WI38 (cell line): ENCODE results near the gene GULP1.
"Not testable (repeated sequence)": the region's sequence is repeated elsewhere in the genome, so short reads cannot be mapped to it uniquely, and the experiment has no call there.

ENCODE experiments used
- H3K4me3 ChIP-seq: 2 replicates; pipeline ENCODE4 v1.5.1; 2011; ENCODE audit warnings: low read depth, mild to moderate bottlenecking, control low read depth, low read length
- TF ChIP-seq, protein P1 (sequence below): IDR thresholded peaks from 2 replicates; pipeline ENCODE4 v1.5.1; 2012; ENCODE audit warnings: low read depth, mild to moderate bottlenecking, control low read depth, low read length

GULP1 gene

DNA sequence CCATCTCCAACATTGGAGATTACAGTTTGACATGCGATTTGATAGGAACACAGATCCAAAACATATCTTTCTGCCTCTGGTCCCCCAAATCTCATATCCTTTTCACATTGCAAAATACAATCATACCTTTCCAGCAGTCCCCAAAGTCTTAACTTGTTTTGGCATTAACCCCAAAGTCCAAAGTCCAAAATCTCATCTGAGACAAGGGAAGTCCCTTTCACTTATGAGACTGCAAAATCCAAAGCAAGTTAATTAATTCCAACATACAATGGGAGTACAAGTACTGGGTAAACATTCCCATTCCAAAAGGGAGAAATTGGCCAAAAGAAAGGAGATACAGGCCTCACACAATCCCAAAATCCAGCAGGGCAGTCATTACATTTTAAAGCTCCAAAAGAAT lies 265.4 kb downstream of the GULP1 start:
- TF ChIP-seq, protein P1, sequence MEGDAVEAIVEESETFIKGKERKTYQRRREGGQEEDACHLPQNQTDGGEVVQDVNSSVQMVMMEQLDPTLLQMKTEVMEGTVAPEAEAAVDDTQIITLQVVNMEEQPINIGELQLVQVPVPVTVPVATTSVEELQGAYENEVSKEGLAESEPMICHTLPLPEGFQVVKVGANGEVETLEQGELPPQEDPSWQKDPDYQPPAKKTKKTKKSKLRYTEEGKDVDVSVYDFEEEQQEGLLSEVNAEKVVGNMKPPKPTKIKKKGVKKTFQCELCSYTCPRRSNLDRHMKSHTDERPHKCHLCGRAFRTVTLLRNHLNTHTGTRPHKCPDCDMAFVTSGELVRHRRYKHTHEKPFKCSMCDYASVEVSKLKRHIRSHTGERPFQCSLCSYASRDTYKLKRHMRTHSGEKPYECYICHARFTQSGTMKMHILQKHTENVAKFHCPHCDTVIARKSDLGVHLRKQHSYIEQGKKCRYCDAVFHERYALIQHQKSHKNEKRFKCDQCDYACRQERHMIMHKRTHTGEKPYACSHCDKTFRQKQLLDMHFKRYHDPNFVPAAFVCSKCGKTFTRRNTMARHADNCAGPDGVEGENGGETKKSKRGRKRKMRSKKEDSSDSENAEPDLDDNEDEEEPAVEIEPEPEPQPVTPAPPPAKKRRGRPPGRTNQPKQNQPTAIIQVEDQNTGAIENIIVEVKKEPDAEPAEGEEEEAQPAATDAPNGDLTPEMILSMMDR = no peak
- H3K4me3 ChIP-seq = no peak overlapping the region

DNA sequence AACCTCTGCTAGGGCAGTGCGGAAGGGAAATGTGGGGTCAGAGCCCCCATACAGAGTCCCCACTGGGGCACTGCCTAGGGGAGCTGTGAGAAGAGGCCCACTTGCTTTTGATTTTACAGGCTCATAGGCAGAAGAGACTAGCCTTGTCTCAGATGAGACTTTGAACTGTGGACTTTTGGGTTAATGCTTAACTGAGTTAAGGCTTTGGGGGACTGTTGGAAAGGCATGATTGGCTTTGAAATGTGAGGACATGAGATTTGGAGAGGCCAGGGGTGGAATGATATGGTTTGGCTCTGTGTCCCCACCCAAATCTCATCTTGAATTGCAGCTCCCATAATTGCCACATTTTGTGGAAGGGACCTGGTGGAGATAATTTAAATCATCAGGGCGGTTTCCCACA lies 267.8 kb downstream of the GULP1 start:
- not testable (repeated sequence) for H3K4me3 ChIP-seq

DNA sequence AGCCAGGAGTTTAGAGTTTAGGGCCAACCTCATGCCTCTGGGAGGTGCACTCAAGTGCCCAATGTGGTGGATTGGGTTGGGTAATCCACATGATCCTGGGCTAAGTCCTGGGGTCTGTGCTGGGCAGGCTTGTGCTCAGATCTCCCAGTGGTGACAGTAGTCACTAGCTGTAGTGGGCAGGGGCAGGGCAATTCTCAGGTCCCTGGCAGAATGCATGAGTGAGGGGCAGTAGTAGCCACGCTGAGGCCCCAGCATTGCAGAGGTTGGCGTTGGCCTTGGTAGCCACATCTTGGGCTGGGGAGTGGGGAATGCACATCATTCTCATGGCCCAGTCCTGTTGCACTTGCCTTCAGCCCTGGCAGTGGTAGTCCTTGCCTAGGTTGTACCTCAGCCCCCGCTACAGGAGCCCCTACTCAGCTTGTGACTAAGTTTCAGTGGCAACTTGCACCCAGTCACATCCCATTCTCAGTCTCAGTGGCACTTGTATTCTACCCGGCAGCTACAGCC lies 269.9 kb downstream of the GULP1 start:
- no peak overlapping the region for H3K4me3 ChIP-seq
- TF ChIP-seq, protein P1 = no peak

DNA sequence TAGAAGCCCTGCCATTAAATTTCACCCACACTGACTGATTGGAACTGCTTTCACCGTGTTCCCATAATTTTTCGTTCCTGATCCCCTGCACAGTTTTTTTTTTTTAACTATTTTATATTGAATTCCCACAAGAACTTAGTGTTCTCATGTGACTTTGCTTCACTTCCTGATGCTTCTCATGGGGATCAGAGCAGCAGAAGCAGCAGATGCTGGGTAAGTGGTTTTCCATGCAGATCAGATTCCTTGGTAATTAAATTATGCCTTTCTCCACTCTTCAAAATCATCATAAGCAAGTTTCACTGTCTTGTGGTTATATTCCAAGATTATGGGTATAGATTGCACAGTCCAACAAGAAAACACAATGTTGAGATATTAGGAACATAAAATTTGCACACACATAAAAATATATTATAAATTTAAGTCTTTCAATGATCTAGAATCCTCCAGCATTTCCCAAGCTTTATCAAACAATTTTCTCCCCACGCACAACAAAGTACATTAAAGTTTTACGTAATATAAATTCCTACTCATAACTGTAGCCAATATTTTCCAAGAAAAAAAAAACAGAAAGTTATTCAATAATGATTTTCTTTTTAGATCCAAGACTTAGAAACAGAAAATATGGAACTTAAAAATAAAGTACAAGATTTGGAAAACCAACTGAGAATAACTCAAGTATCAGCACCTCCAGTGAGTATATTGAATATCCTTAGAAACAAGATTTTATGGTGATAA lies 277.9 kb downstream of the GULP1 start:
- no peak overlapping the region for H3K4me3 ChIP-seq

DNA sequence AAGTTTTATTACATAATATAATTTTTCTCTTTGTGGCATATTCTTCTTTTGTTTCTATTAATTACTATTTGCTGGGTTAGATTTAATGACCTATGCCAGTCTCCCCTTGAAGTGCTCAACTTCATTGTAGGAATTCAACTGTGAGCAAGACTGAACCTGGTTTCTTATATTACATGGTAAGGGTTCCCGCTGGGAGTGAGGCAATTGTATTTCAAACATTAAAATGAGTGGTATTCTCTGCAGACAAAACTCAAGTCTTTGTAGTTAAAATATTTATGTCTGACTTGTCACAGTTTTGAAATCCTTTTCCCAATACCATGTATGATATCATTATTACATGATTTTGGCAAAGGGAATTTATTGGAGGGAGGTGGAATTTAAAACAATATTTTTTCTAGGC lies 278.7 kb downstream of the GULP1 start:
- TF ChIP-seq, protein P1 = no peak
- H3K4me3 ChIP-seq = no peak overlapping the region

More for the DNA sequence above, 277.9 kb downstream of the GULP1 start:
- TF ChIP-seq, protein P1 = no peak

DNA sequence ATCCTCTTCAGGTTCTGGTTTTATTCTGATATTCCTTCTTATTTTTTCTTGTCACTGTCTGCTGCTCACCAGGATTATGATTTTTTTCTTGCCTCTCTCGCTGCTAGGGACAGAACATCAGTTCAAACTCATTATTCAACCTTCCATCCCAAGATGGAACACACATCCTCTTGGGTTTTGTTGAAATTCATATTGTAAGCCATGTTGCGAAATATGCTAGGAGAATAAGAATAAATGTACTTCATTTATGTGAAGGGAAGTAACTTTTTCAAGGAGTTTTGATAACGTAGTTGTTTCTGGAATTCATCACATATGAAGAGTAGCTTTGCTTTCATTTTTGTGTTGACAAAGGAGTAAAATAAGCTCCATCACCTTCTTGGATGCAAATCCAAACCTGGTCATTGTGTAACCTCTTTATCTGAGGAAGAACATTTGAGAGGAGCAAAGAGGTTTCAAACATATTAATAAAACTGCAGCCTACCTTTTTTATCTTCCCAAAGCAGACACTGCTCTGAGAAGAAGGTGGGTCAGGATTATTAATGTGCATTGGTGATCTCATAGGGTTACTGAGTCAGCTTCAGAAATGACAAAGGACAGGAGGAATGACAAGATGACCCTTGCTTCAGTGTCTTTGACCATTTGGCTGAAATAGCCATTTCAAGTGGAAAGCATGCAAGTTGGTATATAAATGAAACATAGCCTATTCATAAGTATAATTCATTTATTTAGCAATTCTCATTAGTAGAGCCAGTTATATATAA lies 280.0 kb downstream of the GULP1 start:
- TF ChIP-seq, protein P1 = no peak
- no peak overlapping the region for H3K4me3 ChIP-seq

DNA sequence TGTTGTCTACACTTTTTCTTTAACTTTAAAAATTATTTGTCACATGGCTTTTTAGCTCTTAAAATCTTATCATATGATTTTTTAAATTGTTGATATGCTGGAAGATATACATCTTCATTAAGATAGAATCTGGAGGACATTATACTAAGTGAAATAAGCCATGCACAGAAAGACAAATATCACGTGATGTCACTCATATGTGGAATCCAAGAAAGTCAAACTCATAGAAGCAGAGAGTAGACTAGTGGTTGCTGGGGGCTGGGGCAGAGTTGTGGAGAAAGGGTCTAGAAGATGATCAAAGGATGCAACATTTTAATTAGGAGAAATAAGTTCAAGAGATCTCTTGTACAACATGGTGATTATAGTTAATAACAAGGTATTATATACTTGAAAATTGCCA lies 280.9 kb downstream of the GULP1 start:
- no peak overlapping the region for H3K4me3 ChIP-seq
- TF ChIP-seq, protein P1 = no peak
